Duodenal mucosa (tissue), 2 donors: ENCODE results near the gene SKIDA1.

Source experiments
- H3K27ac ChIP-seq: one replicate; pipeline ENCODE4 v1.7.0; 2013; ENCODE audit warnings: low read depth, low read length
- H3K27me3 ChIP-seq, 2 donors: one replicate each; pipeline ENCODE4 v1.7.0; 2013; ENCODE audit warnings: low read length in 2 of 2, control low read depth in 1 of 2; ENCODE audit not compliant: insufficient read depth in 2 of 2, control insufficient read depth in 1 of 2
- H3K36me3 ChIP-seq, 2 donors: one replicate each; pipeline ENCODE4 v1.7.0; 2013; ENCODE audit warnings: low read length in 2 of 2, control low read depth in 1 of 2; ENCODE audit not compliant: insufficient read depth in 2 of 2, control insufficient read depth in 1 of 2
- H3K4me1 ChIP-seq, 2 donors: one replicate each; pipeline ENCODE4 v1.7.0; 2013; ENCODE audit warnings: low read length in 2 of 2, control low read depth in 1 of 2; ENCODE audit not compliant: insufficient read depth in 2 of 2, control insufficient read depth in 1 of 2
- H3K4me3 ChIP-seq, 2 donors: one replicate each; pipeline ENCODE4 v1.7.0; 2013; ENCODE audit warnings: low read length in 2 of 2, low read depth in 1 of 2
- H3K9ac ChIP-seq, 2 donors: one replicate each; pipeline ENCODE4 v1.7.0; 2013; ENCODE audit warnings: low read length in 2 of 2, low read depth in 1 of 2
- H3K9me3 ChIP-seq, 2 donors: one replicate each; pipeline ENCODE4 v1.7.0; 2013; ENCODE audit warnings: low read length in 2 of 2, control low read depth in 1 of 2; ENCODE audit not compliant: control insufficient read depth in 1 of 2

Gene SKIDA1

DNA sequence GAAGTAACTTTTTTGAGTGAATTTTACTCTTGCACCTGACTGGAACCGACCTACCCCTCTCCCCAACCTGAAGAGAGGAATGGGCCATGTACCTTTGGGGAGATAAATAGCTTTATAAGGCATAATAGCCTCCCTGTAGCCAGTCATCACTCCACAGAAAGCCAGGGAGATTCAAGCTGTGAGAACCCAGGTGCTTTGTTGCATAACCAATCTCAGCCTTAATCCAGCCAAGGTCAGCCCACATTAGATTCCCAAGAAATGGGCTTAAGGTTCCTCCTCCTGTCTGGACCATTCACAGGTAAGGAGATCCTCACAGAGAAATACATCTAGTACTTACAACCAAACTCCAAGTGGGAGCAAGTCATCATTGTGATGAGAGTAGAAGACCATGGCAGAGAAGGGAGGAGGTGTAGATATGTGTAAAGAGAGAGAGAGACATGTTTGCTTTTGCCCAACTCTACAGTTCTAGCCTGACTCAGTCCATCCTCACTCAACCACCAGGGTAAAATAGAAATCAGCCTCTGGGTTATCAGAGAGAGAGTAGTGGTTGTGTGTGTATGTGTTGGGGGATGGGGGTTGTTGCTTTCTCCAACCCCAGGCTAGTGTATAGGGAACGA, 23.6 kb downstream of the SKIDA1 start:
- no peaks in the 10 kb centered on the region for H3K9me3 ChIP-seq
- H3K36me3 ChIP-seq, result no peaks in the 10 kb centered on the region
- H3K4me3 ChIP-seq, result no peak overlapping the region
- no peak overlapping the region for H3K27ac ChIP-seq
- peaks cover 5 to 6% of the 10 kb centered on the region in 2 donors for H3K4me1 ChIP-seq
- peaks cover 32 to 52% of the 10 kb centered on the region in 2 donors for H3K27me3 ChIP-seq
- H3K9ac ChIP-seq, result no peak overlapping the region

DNA sequence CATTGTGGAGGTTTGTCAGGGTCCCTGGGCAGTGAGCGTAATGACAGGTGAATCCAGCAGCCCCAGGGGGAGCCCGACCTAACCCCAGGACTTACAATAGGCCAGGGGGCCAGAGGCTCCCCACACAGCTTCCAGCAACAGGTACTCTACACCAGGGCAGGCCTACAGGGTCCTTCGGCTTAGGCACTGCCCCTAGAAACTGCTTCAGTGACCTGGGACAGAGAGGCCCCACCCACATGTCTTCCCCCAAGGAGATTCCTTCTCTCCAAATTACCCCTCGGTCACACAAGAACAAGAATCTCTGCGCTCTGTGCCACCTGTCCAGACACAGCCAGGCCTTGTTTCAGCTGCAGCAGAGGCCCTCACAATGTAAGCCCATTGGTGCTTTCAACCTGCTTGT, 24.4 kb downstream of the SKIDA1 start:
- Histone ChIP-seq H3K4me1 (peaks cover 6 to 8% of the 10 kb centered on the region in 2 donors), H3K9me3 (no peaks in the 10 kb centered on the region), H3K27me3 (peaks cover 32 to 49% of the 10 kb centered on the region in 2 donors), H3K9ac (no peak overlapping the region), H3K36me3 (no peaks in the 10 kb centered on the region), H3K27ac (no peak overlapping the region), H3K4me3 (no peak overlapping the region)

GRCh38 chr10:21500578-21500910, 24.9 kb downstream of the SKIDA1 start:
- Histone ChIP-seq H3K4me3 (no peak overlapping the region), H3K27me3 (peaks cover 29 to 44% of the 10 kb centered on the region in 2 donors), H3K9ac (no peak overlapping the region), H3K27ac (no peak overlapping the region), H3K36me3 (no peaks in the 10 kb centered on the region), H3K9me3 (no peaks in the 10 kb centered on the region), H3K4me1 (peaks cover 6 to 9% of the 10 kb centered on the region in 2 donors)

- H3K4me3 ChIP-seq, result no peak overlapping the region
- peaks cover 34 to 47% of the 10 kb centered on the region in 2 donors for H3K27me3 ChIP-seq
- H3K36me3 ChIP-seq, result no peaks in the 10 kb centered on the region
- H3K9ac ChIP-seq, result no peak overlapping the region
- H3K9me3 ChIP-seq, result no peaks in the 10 kb centered on the region
- no peak overlapping the region for H3K27ac ChIP-seq
- H3K4me1 ChIP-seq, result peaks cover 10 to 15% of the 10 kb centered on the region in 2 donors
Observed at GRCh38 chr10:21499701-21500577, 25.5 kb downstream of the SKIDA1 start.

GRCh38 chr10:21498986-21499385, 26.5 kb downstream of the SKIDA1 start:
- no peak overlapping the region for H3K4me3 ChIP-seq
- H3K4me1 ChIP-seq, result peaks cover 12 to 24% of the 10 kb centered on the region in 2 donors

DNA sequence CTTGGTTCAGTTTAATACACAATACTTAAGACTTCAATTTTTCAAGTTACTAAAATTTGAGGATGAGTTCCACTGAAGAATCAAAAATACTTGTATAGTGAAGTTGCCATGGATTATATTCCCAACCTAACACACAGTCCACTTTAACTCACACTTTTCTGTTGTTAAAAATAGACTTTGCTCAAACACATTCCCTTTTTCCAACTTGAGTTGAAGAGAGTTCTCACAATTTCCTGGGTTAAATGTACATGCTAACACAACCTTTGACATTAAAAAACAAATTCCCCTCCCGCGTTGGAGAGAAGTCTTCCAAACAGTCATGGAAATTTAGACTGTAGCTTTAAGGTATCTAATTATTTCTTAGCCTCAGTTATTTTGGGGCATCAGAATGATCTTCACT, 27.1 kb downstream of the SKIDA1 start:
- Histone ChIP-seq H3K9me3 (no peaks in the 10 kb centered on the region), H3K36me3 (no peaks in the 10 kb centered on the region), H3K4me3 (no peak overlapping the region), H3K27me3 (peaks cover 42 to 57% of the 10 kb centered on the region in 2 donors), H3K27ac (no peak overlapping the region), H3K9ac (no peak overlapping the region), H3K4me1 (peaks cover 12 to 25% of the 10 kb centered on the region in 2 donors)

More at GRCh38 chr10:21498986-21499385, 26.5 kb downstream of the SKIDA1 start:
- Histone ChIP-seq H3K27me3 (peaks cover 38 to 53% of the 10 kb centered on the region in 2 donors), H3K9me3 (no peaks in the 10 kb centered on the region), H3K27ac (no peak overlapping the region), H3K9ac (no peak overlapping the region), H3K36me3 (no peaks in the 10 kb centered on the region)

DNA sequence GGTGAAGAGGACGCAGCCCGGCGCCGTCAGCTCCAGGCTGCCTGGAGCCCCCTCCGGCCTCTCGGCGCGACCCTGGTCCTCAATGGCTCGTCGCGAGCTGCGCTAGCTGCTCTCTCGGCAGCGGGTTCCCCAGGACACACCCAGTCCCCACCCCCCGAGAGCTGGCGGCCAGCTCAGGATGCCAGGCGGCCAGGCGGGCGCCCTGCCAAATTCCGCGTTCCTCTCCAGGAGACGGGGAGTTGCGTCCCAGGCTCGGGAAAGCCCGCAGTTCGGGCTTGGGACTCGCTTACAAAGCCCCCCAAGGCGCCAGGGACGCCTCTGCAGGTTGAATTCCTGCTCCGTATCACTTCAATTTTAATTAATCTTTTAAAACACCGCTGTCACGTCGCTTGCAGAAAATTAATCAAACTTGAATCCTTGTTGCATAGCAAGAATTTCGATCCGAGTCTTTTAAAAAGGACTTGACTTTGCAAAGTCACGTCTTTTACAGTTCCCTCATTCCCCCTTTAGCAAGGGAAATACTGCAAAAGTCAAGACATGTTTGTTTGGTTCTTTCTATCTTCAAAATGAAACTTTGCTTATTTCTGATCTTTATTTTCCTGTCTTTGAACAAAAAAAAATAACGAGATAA, 28.2 kb downstream of the SKIDA1 start:
- Histone ChIP-seq H3K27ac (peak overlapping the region; percentile 10), H3K27me3 (peaks cover 42 to 57% of the 10 kb centered on the region in 2 donors), H3K9me3 (no peaks in the 10 kb centered on the region), H3K9ac (no peak overlapping the region), H3K4me3 (peak overlapping the region; percentile 79 to 83), H3K36me3 (no peaks in the 10 kb centered on the region), H3K4me1 (peaks cover 12 to 25% of the 10 kb centered on the region in 2 donors)

DNA sequence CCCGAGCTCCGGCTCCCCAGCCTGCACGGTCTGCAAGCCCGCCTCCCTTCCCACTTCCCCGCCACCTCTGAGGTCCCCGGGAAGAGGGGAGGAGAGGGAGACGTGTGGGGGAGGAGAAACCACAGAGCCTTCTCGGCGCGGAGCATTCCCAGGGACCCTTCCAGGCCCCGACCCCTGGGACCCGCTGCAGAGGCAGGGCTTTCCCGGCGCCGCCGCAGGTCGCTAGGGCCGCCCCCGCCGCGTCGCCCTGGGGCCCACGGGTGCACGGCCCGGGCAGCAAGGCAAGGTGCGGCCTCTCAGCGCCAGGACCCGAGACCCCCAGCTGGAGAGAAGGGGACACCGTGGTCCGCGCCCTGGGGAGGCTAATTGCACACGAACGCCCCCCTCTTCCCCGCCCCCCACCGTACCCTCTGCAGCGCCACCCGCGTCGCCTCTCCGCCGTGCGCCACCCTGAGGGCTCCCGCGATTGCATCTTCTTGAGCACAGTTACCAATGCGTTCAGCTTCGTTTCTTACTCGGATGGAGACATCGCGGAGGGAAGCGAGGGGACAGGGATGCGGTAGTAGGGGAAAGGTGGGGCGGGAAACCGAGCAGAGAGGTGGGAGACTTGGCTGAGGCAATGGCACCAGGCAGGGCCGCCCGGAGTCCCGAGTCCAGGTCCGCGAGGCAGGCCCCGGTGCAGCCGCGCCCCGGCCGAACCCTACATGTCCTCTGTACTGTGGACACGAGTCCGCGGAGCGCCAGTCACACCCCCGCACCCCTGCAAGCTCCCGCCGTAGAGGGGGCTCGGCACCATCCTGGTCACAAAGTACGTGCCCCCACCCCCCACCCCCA, 28.9 kb downstream of the SKIDA1 start:
- Histone ChIP-seq H3K9me3 (no peaks in the 10 kb centered on the region), H3K36me3 (no peaks in the 10 kb centered on the region), H3K27ac (peak overlapping the region; percentile 10), H3K4me1 (peaks cover 12 to 25% of the 10 kb centered on the region in 2 donors), H3K27me3 (peaks cover 42 to 51% of the 10 kb centered on the region in 2 donors), H3K4me3 (peak overlapping the region; percentile 79 to 83), H3K9ac (peak overlapping the region; percentile 10 to 38)

DNA sequence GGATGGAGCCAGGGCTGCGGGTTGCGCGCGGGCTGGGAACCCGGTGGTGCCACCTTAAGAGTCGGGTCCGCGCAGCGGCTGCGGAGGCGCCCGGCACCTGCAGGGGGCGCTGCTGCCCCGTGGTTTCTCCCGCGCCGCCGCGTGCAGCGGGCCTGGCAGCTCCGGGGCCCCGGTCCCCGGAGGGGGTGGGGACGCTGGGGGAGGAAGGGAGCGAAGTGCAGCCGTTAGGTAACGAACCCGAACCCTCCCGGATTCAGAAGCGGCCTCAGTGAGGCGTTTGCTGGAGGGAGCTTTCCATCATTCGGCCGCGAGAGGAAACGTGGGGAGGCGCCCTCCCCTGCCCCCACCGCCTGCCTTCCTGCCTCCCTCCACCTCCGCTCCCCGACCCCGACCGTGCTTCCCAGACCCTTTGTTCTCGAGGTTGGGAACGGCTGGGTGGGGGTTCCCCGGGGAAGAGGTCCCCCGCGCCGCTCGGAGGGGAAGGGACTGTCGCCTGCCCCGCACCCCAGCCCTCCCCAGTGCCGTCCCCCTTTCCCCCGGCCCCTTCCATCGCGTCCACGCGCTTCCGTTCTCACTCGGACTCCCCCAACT, 29.6 kb downstream of the SKIDA1 start:
- Histone ChIP-seq H3K27ac (no peak overlapping the region), H3K27me3 (peaks cover 41 to 49% of the 10 kb centered on the region in 2 donors), H3K36me3 (no peaks in the 10 kb centered on the region), H3K4me1 (peaks cover 12 to 25% of the 10 kb centered on the region in 2 donors), H3K4me3 (peak overlapping the region; percentile 79 to 83), H3K9ac (peak overlapping the region; percentile 10 to 30), H3K9me3 (no peaks in the 10 kb centered on the region)
